Lung (tissue), 12 donors: ENCODE data around the gene MCOLN2. TPM values are rescaled to one million over a fixed set of nuclear protein-coding genes. Genes with fewer than 3 reads are reported as not detected.

Experiments used
- ATAC-seq: fragments of 200-7000 bp; cut with Tn5 transposase; one replicate; pipeline ENCODE4 v1.9.1; 2020; ENCODE audit warnings: moderate number of reproducible peaks; ENCODE audit not compliant: insufficient read depth, low FRiP score
- DNase-seq, 3 donors: peaks; one replicate each; pipeline ENCODE4 v3.0.0-alpha.2; 2013 to 2017
- H3K27ac ChIP-seq, 2 donors: one replicate each; pipeline ENCODE4 v1.5.1; 2013; ENCODE audit warnings: mild to moderate bottlenecking in 2 of 2, moderate library complexity in 2 of 2, control low read depth in 1 of 2, inconsistent platforms in 1 of 2, low read depth in 1 of 2, low read length in 1 of 2
- H3K27me3 ChIP-seq, 3 donors: one replicate each; pipeline ENCODE4 v1.5.1; 2013; ENCODE audit warnings: low read length in 2 of 3; ENCODE audit not compliant: control insufficient read depth in 3 of 3, insufficient read depth in 3 of 3
- H3K36me3 ChIP-seq, 4 donors: one replicate each; pipeline ENCODE4 v1.5.1; 2013; ENCODE audit warnings: low read length in 4 of 4, mild to moderate bottlenecking in 1 of 4, moderate library complexity in 1 of 4; ENCODE audit not compliant: control insufficient read depth in 4 of 4, insufficient read depth in 4 of 4
- H3K4me1 ChIP-seq, 5 donors: one replicate each; pipeline ENCODE4 v1.5.1; 2013; ENCODE audit warnings: low read length in 5 of 5, mild to moderate bottlenecking in 2 of 5, moderate library complexity in 1 of 5; ENCODE audit not compliant: control insufficient read depth in 5 of 5, insufficient read depth in 5 of 5
- H3K4me3 ChIP-seq: one replicate; pipeline ENCODE4 v1.5.1; 2013; ENCODE audit warnings: mild to moderate bottlenecking, control low read depth, moderate library complexity
- H3K9ac ChIP-seq, 2 donors: one replicate each; pipeline ENCODE4 v1.5.1; 2013; ENCODE audit warnings: low read length in 2 of 2, control low read depth in 1 of 2; ENCODE audit not compliant: insufficient read depth in 1 of 2
- H3K9me3 ChIP-seq, 4 donors: one replicate each; pipeline ENCODE4 v1.5.1; 2013; ENCODE audit warnings: low read length in 3 of 4, mild to moderate bottlenecking in 1 of 4, moderate library complexity in 1 of 4; ENCODE audit not compliant: control insufficient read depth in 4 of 4, insufficient read depth in 3 of 4
- WGBS, 2 donors: extraction: QIAGEN DNeasy Blood & Tissue Kit; methylation state at CpG; one replicate each; pipeline ENCODE4 v1.1.7; 2013; 5-methylcytosine and 5-hydroxymethylcytosine counted together
- polyA plus RNA-seq, 2 donors: library from polyadenylated mRNA; stranded (reverse); fragments of 200-250 nt; gene quantifications; one replicate each; pipeline ENCODE4 v1.2.1, GENCODE V29; 2013
- total RNA-seq, 2 donors: library from RNA; depleted of rRNA in 1 of 2; stranded (reverse); fragments of >200 nt in 1 of 2; gene quantifications; one replicate each; pipeline ENCODE4 v1.2.1, GENCODE V29; 2014 to 2021
- TF ChIP-seq, protein P1 (sequence below): IDR thresholded peaks from 2 replicates; pipeline ENCODE4 v1.5.1; 2012; ENCODE audit warnings: mild to moderate bottlenecking; ENCODE audit errors: control extremely low read depth, extremely low read depth
- donor health status: control.
- donor health status: control.
- donor health status: Bipolar disorder and iron deficiency.
- donor health status: healthy.
- donor health status: DM: yes; HTN: yes; CAD: no.

The MCOLN2 gene
- total and polyA plus RNA-seq, 4 donors, result 4.2 to 17.1 (median 7.4) TPM

DNA sequence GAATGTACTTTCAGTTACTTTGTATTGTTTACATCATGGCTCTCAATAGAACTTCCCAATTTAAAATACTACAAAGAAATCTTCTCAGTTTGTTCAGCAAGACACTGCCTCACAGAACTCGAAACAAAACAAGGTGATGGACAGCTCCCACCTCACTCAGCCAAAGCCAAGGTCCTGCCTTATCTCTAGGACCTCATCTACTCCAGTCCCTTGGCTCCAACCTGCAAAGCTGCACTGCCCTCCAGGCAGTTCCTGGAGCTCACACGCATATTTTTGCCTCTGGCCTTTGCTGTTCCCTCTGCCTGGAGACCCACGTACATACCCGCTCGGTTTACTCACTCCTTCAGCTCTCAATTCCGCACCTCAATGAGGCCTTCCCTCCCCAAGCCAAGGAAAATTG, 40.3 kb downstream of the MCOLN2 start:
- 80 to 87% methylated on average over 6 of the region's 6 CpGs for WGBS, 2 donors
- no peak for DNase-seq
- Histone ChIP-seq H3K9me3 (no peaks in the 10 kb centered on the region), H3K36me3 (no peaks in the 10 kb centered on the region), H3K4me3 (no peak overlapping the region), H3K4me1 (peaks cover 0 to 18% (median 1%) of the 10 kb centered on the region in 5 donors), H3K27me3 (no peaks in the 10 kb centered on the region), H3K9ac (no peak overlapping the region), H3K27ac (no peak overlapping the region)
- TF ChIP-seq, protein P1, sequence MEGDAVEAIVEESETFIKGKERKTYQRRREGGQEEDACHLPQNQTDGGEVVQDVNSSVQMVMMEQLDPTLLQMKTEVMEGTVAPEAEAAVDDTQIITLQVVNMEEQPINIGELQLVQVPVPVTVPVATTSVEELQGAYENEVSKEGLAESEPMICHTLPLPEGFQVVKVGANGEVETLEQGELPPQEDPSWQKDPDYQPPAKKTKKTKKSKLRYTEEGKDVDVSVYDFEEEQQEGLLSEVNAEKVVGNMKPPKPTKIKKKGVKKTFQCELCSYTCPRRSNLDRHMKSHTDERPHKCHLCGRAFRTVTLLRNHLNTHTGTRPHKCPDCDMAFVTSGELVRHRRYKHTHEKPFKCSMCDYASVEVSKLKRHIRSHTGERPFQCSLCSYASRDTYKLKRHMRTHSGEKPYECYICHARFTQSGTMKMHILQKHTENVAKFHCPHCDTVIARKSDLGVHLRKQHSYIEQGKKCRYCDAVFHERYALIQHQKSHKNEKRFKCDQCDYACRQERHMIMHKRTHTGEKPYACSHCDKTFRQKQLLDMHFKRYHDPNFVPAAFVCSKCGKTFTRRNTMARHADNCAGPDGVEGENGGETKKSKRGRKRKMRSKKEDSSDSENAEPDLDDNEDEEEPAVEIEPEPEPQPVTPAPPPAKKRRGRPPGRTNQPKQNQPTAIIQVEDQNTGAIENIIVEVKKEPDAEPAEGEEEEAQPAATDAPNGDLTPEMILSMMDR, result no peak
- ATAC-seq, result no peak

DNA sequence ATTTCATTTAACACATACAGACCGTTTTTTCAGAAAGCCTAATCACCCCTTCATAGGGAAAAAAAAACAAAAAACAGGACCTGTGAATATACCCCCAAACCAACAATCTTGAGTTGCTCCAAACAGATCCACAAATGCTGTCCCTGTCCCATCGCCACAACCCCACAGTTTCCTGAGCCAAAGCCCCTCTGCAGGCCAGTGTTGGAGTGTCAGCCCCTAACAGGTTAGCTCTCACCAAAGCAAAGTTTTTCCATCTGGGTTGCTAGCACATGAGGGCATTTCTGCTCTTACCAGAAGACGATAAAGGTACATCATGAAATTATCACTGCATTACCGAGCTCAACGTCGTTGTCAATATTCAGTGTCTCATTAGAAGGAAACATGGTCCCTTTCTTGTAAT, 40.8 kb downstream of the MCOLN2 start:
- no peak overlapping the region for H3K4me3 ChIP-seq
- DNase-seq (no peak), ATAC-seq (no peak)
- H3K4me1 ChIP-seq, result peaks cover 0 to 12% (median 1%) of the 10 kb centered on the region in 5 donors
- H3K9ac ChIP-seq, result no peak overlapping the region
- no peaks in the 10 kb centered on the region for H3K27me3 ChIP-seq
- no peak overlapping the region for H3K27ac ChIP-seq
- no peaks in the 10 kb centered on the region for H3K9me3 ChIP-seq
- H3K36me3 ChIP-seq, result no peaks in the 10 kb centered on the region
- TF ChIP-seq, protein P1, result no peak
- 87 to 95% methylated on average over 6 of the region's 6 CpGs for WGBS, 2 donors

DNA sequence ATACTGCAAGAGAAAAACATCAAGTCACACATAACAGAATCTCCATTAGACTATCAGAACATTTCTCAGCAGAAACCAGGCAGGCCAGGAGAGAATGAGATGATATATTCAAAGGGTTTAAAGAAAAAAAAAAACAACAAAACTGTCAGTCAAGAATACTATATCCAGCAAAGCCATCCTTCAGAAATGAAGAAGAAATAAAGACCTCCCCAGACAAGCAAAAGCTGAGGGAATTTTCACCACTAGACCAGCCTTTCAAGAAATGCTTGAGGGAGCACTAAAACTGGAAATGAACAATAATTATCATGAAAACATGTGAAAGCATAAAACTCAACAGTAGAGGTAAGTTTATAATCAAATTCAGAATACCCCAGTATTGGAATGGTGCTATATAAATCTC, 47.2 kb downstream of the MCOLN2 start:
- no peaks in the 10 kb centered on the region for H3K36me3 ChIP-seq
- no peak for ATAC-seq
- H3K27me3 ChIP-seq, result no peaks in the 10 kb centered on the region
- no peak for DNase-seq
- no peak overlapping the region for H3K9ac ChIP-seq
- TF ChIP-seq, protein P1, result no peak
- no peak overlapping the region for H3K27ac ChIP-seq
- H3K9me3 ChIP-seq, result peaks cover 0 to 2% (median 0%) of the 10 kb centered on the region in 4 donors
- H3K4me1 ChIP-seq, result peaks cover 0 to 3% (median 0%) of the 10 kb centered on the region in 5 donors
- no peak overlapping the region for H3K4me3 ChIP-seq
